T follicular helper cell (primary cell): ENCODE measurements around the gene ANGPT4.
A peak's percentile ranks its signal among the peaks of the same experiment; 100 is the strongest.

Experiments
- DNase-seq: peaks from one replicate; pipeline ENCODE4 v3.0.0-alpha.2; 2020; ENCODE audit warnings: low read depth
- total RNA-seq, 2 experiments: gene quantifications; one replicate each; lab custom pipeline; 2026; lab: John Stamatoyannopoulos, UW

ANGPT4 gene
- total RNA-seq, result 0 to 0.06 reads per million in 2 experiments

GRCh38 chr20:916125-916799 lies at the start of gene ANGPT4:
ANGPT4 (minus strand) TSS chr20:916334; CDS start chr20:916214, 120 bp downstream.
- no peak for DNase-seq

- DNase-seq, result no peak
These were observed 47.7 kb upstream of the ANGPT4 start for GRCh38 chr20:963795-964194.

- no peak for DNase-seq
These were observed 46.5 kb upstream of the ANGPT4 start for GRCh38 chr20:962683-963082.

GRCh38 chr20:962223-962622 lies 46.1 kb upstream of the ANGPT4 start:
- no peak for DNase-seq

- DNase-seq, result no peak
These were observed 45.6 kb upstream of the ANGPT4 start for GRCh38 chr20:961768-962167.

GRCh38 chr20:959996-960615 lies 44.0 kb upstream of the ANGPT4 start:
- no peak for DNase-seq

GRCh38 chr20:958936-959815 lies 43.0 kb upstream of the ANGPT4 start:
- DNase-seq, result no peak

- no peak for DNase-seq
These were observed 41.4 kb upstream of the ANGPT4 start for GRCh38 chr20:957544-957943.

- DNase-seq, result peak; percentile 63
These were observed 40.3 kb upstream of the ANGPT4 start for GRCh38 chr20:956330-956951.

- no peak for DNase-seq
These were observed 39.5 kb upstream of the ANGPT4 start for GRCh38 chr20:955656-956055.

GRCh38 chr20:955111-955510 lies 39.0 kb upstream of the ANGPT4 start:
- no peak for DNase-seq

GRCh38 chr20:953742-954141 lies 37.6 kb upstream of the ANGPT4 start:
- no peak for DNase-seq

- DNase-seq, result no peak
These were observed 36.2 kb upstream of the ANGPT4 start for GRCh38 chr20:952196-952795.

- DNase-seq, result no peak
These were observed 35.4 kb upstream of the ANGPT4 start for GRCh38 chr20:951384-952169.

- DNase-seq, result no peak
These were observed 33.6 kb upstream of the ANGPT4 start for GRCh38 chr20:949717-950116.

GRCh38 chr20:946826-947225 lies 30.7 kb upstream of the ANGPT4 start:
- no peak for DNase-seq

- DNase-seq, result no peak
These were observed 29.7 kb upstream of the ANGPT4 start for GRCh38 chr20:945841-946240.

GRCh38 chr20:944774-945410 lies 28.8 kb upstream of the ANGPT4 start:
- no peak for DNase-seq

- no peak for DNase-seq
These were observed 28.0 kb upstream of the ANGPT4 start for GRCh38 chr20:944148-944547.

- DNase-seq, result no peak
These were observed 26.5 kb upstream of the ANGPT4 start for GRCh38 chr20:942611-943010.

- DNase-seq, result no peak
These were observed 24.8 kb upstream of the ANGPT4 start for GRCh38 chr20:940926-941325.
